Right atrium auricular region (tissue), 2 donors: ENCODE measurements around the gene NUDT12. TPM values are rescaled to one million over a fixed set of nuclear protein-coding genes. Genes with fewer than 3 reads are reported as not detected.
A peak's percentile ranks its signal among the peaks of the same experiment; 100 is the strongest.

Source experiments
- DNase-seq: peaks from one replicate; pipeline ENCODE4 v3.0.0-alpha.2; 2019; ENCODE audit warnings: low spot score
- H3K27ac ChIP-seq, 2 donors: fragments of 200-600 bp; sonication (generic); 1 replicate in 1 of 2; 2 replicates in 1 of 2; pipeline ENCODE4 v1.5.1; 2016 to 2019
- H3K27me3 ChIP-seq, 2 donors: fragments of 200-600 bp; sonication (generic); one replicate each; pipeline versions ENCODE4 v1.5.1 to v1.6.0; 2017 to 2019
- H3K36me3 ChIP-seq: fragments of 200-600 bp; sonication (generic); one replicate; pipeline ENCODE4 v1.5.1; 2016
- H3K4me1 ChIP-seq, 2 donors: fragments of 200-600 bp; sonication (generic); one replicate each; pipeline versions ENCODE4 v1.5.1 to v1.6.0; 2017 to 2019
- H3K4me3 ChIP-seq, 2 donors: fragments of 200-600 bp; sonication (generic); 1 replicate in 1 of 2; 2 replicates in 1 of 2; pipeline ENCODE4 v1.5.1; 2017 to 2019; ENCODE audit warnings: mild to moderate bottlenecking in 1 of 2, moderate library complexity in 1 of 2
- H3K9me3 ChIP-seq, 2 donors: fragments of 200-600 bp; sonication (generic); one replicate each; pipeline ENCODE4 v1.5.1; 2019
- CTCF ChIP-seq, 2 donors: fragments of 200-600 bp; sonication (generic); IDR thresholded peaks; one replicate each; pipeline ENCODE4 v1.5.1; 2019; ENCODE audit warnings: antibody characterized with exemption in 2 of 2
- total RNA-seq, 2 donors: library from RNA; depleted of rRNA; stranded (reverse); fragments of >200 nt; gene quantifications; one replicate each; pipeline ENCODE4 v1.1.0, GENCODE V29; 2016

The NUDT12 gene
- total RNA-seq, 2 donors from 2014 or later, result 6.2 to 11.5 TPM

GRCh38 chr5:103561685-103562452 is 720 bp downstream of the NUDT12 start:
- H3K4me1 ChIP-seq, result peaks cover 0 to 9% of the 10 kb centered on the region in 2 donors
- no peak for TF ChIP-seq CTCF (IDR thresholded peaks at IDR 0.05)
- peak overlapping the region; percentile 65 to 72 for H3K4me3 ChIP-seq
- DNase-seq, result no peak
- H3K27ac ChIP-seq, result peak overlapping the region; percentile 91
- H3K9me3 ChIP-seq, result no peaks in the 10 kb centered on the region
- no peaks in the 10 kb centered on the region for H3K27me3 ChIP-seq
- H3K36me3 ChIP-seq, result no peaks in the 10 kb centered on the region

GRCh38 chr5:103560826-103561225 is 1.8 kb downstream of the NUDT12 start:
- H3K9me3 ChIP-seq, result no peaks in the 10 kb centered on the region
- H3K4me3 ChIP-seq, result no peak overlapping the region
- TF ChIP-seq CTCF (IDR thresholded peaks at IDR 0.05), result no peak
- DNase-seq, result no peak
- H3K27ac ChIP-seq, result no peak overlapping the region
- peaks cover 0 to 9% of the 10 kb centered on the region in 2 donors for H3K4me1 ChIP-seq
- H3K27me3 ChIP-seq, result no peaks in the 10 kb centered on the region
- no peaks in the 10 kb centered on the region for H3K36me3 ChIP-seq

- no peak for TF ChIP-seq CTCF (IDR thresholded peaks at IDR 0.05)
- Histone ChIP-seq H3K9me3 (no peaks in the 10 kb centered on the region), H3K27ac (no peak overlapping the region), H3K4me1 (no peaks in the 10 kb centered on the region), H3K36me3 (peaks cover 15% of the 10 kb centered on the region), H3K27me3 (no peaks in the 10 kb centered on the region), H3K4me3 (no peak overlapping the region)
- DNase-seq, result no peak
These were observed 15.7 kb downstream of the NUDT12 start for GRCh38 chr5:103546858-103547257.

DNA sequence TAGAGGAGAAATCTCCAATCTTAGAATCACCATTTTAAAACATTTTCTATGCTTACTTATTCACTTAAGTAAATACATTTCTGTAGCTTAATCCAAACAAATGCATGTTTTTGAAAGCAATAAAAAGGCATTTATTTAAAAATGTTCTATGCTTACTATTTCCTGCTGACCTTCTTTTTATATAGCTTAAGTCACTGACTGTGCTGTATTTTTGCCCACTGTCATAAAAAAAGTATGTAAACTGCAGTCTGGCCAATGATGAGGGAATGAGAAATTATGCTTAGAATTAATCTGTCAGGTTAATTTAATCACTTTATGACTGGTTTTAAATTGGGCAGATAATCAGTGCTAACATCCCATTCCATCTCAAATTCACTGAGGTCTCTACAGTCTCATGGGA is 20.1 kb downstream of the NUDT12 start:
- Histone ChIP-seq H3K27ac (no peak overlapping the region), H3K4me3 (no peak overlapping the region), H3K9me3 (no peaks in the 10 kb centered on the region), H3K27me3 (no peaks in the 10 kb centered on the region), H3K4me1 (no peaks in the 10 kb centered on the region), H3K36me3 (no peaks in the 10 kb centered on the region)
- TF ChIP-seq CTCF (IDR thresholded peaks at IDR 0.05), result no peak
- DNase-seq, result no peak

DNA sequence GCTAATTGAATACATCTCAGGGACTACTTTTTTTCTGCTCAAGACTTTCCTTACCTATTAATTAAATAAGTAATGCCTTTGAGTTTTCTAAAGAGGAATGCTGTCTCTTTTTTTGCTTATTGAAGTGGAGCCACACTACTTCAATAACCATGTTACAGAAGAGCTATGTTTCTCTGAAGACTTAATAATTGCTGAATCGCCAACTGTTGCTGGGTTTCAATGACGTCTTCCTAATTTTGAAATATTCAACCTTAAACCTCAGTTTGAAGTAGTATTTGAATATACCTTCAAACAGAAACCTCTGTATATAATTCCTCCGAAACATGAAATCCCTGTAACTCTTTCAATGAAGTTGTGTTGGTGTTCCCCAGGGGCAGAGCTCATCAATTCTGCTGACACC is 21.0 kb downstream of the NUDT12 start:
- Histone ChIP-seq H3K4me3 (no peak overlapping the region), H3K27ac (no peak overlapping the region), H3K36me3 (no peaks in the 10 kb centered on the region), H3K4me1 (no peaks in the 10 kb centered on the region), H3K27me3 (no peaks in the 10 kb centered on the region), H3K9me3 (no peaks in the 10 kb centered on the region)
- no peak for TF ChIP-seq CTCF (IDR thresholded peaks at IDR 0.05)
- no peak for DNase-seq

- TF ChIP-seq CTCF (IDR thresholded peaks at IDR 0.05), result no peak
- H3K27ac ChIP-seq, result no peak overlapping the region
- no peak for DNase-seq
These were observed 21.5 kb downstream of the NUDT12 start for GRCh38 chr5:103541114-103541513.

More at GRCh38 chr5:103541114-103541513, 21.5 kb downstream of the NUDT12 start:
- Histone ChIP-seq H3K4me1 (no peaks in the 10 kb centered on the region), H3K9me3 (no peaks in the 10 kb centered on the region), H3K36me3 (no peaks in the 10 kb centered on the region), H3K27me3 (no peaks in the 10 kb centered on the region), H3K4me3 (no peak overlapping the region)
